Activated T-cell treated with anti-CD3 and anti-CD28 coated beads, Interleukin-2, amount 50 U/mL, for 1 hour (primary cell): Measurements from ENCODE around the gene GIPC2.
"Not testable (repeated sequence)": the region's sequence is repeated elsewhere in the genome, so short reads cannot be mapped to it uniquely, and the experiment has no call there.

Experiments used
- DNase-seq: peaks from one replicate; pipeline ENCODE4 v3.0.0-alpha.2; 2020

GIPC2 gene

DNA sequence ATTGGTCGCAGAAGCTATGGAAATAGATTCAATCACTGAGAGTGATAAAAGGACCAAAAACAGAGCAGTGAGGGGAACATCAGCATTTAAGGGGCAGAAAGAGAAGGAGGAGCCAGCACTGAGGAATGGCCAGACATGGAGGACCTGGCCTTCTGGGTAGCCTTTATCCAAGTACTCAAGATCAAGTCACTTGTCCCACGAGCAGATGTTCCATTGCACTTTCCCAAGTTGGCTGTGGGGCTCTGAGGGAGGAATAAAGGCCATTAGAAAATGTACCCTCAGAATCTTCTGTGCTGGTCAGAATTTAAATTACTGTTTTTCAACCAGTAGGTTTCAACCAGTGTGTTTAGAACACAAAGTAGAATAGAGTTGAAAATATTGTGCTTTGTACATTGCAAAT, 55.3 kb downstream of the GIPC2 start:
- no peak for DNase-seq

DNA sequence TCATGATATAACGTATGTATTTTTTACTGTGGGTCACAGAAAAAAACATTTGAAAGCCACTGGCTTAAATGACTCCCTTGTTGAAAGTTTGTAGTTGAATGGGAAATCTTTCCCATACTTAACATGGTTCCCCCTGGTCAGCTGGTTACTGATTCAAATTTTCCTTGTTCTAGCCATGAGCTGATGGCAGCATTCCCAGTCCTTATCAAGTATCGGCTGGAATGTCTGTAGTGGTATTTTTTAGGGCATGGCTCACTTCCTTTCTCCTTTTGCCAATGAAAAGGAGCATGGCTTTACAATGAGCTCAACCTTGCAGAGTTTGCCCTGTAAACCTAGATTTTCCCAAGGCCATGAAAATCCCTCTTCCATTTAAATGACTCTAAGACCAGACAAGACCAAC, 55.7 kb downstream of the GIPC2 start:
- DNase-seq, result no peak

DNA sequence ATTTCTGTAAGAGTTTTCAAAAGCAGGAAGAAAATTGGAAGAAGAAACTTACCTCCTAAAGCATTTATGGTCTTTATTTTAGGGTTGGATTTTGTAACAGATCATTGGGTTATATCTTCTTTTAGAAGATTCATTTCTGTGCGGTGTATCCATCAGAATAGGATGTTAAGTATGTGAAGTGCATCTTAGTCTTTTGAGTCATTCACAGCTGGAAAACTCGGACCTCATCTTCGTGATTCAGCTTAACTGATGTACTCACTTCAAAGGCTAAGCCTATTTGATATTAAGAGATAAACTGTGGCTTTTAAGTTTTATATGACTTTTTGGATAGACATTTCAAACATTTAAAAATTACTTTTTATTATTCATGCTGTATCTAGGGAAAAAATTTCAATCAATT, 56.3 kb downstream of the GIPC2 start:
- no peak for DNase-seq

DNA sequence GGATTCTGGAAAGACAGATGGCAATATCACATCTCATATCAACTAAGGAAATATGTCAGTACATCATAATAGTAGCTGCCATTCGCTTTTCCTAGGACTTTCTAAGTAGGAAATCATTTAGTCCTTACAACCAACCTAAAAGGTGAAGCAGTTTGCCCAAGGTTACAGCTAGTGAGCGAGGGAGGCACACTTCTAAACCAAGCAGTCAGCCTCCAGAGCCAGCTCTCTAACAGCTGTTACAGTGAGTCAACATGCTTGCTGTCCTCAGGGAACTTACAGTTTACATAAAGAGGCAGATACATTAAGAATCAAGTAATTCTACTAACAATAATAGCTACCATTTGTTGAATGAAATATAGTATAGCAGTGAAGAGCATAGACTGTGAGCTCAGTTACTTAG, 57.1 kb downstream of the GIPC2 start:
- no peak for DNase-seq

DNA sequence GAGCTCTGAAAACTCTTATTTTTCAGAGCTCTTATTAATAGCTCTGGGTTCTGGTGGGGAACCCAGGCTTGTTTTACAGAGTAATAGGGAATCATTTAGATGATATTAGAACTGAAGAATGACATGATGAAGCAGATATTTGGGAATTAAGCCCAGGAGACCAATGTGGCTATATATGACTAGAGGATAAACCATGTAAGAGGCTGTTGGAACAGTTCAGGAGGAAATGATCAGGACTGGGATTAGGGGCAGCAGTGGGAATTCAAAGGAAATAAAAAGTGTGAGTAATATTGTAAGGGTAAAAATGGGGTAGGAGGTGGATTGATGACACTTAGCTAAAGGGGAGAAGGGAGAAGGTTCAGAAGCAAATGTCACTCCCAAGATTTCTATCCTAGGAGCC, 58.6 kb downstream of the GIPC2 start:
- DNase-seq, result no peak

DNA sequence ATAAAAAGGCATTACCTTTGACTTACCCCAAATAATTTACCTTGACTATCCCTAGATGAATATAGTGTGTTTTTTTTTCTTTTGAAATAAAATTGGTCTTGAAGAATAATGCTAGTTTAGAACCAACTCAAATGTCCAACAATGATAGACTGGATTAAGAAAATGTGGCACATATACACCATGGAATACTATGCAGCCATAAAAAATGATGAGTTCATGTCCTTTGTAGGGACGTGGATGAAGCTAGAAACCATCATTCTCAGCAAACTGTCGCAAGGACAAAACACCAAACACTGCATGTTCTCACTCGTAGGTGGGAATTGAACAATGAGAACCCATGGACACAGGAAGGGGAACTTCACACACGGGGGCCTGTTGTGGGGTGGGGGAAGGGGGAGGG, 63.9 kb downstream of the GIPC2 start:
- DNase-seq, result not testable (repeated sequence)

DNA sequence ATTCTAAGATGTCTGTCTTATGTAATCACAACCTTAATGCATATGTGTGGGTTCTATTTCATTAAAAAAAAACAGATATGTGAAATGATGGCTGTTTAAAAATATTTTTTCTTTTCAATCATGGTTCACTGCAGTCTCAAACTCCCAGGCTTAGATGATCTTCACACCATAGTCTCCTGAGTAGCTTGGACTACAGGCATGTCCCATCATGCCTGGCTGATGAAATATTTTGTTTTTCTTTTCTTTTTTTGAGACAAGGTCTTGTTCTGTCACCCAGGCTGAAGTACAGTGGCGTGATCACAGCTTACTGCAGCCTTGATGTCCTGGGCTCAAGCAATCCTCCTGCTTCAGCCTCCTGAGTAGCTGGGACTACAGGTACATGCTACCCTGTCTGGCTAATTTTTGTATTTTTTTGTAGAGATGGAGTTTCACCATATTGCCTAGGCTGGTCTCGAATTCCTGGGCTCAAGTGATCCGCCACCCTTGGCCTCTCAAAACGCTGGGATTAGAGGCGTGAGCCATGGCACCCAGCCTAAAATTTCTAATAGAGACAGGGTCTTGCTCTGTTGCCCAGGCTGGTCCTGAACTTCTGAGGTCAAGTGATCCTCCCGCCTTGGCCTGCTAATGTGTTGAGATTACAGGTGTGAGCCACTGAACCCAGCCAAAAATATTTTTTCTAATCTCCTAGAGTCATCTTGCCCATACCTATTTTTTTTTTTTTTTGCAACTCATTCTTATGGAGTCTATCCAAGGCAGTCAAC, 67.6 kb downstream of the GIPC2 start:
- no peak for DNase-seq

DNA sequence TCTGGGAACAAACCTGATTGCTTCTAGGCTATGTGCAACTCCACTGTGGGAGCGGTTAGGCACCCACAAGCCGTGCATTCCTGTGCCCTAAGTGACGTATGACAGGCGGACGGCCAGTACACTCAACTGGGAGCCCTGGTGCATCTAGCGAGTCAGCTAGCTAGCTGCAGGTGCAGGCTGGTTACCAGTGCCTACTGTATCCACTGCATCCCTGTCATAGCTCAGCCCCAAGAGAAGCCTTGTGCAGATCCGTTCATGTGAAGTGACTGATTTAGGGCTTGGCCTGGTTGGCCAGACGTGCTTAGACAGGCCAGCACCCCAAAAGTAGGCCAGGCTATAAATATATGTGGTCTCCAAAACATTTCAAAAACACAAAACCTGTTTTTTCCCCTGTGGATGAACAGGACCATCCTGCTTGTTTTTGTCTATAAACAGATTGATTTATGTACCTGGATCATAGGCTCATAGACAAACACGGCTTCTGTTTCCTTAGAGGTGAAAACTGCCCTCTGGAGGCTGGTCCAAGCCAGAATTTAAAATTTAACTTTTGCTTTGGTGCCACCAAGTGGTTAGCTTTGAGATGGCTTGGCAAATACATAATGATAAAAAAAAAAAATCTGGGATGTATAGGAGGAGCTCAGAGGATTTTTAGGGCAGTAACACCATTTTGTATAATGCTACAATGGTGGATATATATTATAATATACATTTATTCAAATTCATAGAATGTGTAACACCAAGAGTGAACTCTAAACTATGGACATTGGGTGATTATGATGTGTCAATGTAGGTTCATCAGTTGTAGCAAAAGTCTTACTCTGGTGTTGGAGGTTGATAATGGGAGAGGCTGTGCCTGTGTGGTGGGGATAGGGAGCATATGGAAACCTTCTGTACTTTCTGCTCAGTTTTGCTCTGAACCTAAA, 68.5 kb downstream of the GIPC2 start:
- DNase-seq, result peak; percentile 43

DNA sequence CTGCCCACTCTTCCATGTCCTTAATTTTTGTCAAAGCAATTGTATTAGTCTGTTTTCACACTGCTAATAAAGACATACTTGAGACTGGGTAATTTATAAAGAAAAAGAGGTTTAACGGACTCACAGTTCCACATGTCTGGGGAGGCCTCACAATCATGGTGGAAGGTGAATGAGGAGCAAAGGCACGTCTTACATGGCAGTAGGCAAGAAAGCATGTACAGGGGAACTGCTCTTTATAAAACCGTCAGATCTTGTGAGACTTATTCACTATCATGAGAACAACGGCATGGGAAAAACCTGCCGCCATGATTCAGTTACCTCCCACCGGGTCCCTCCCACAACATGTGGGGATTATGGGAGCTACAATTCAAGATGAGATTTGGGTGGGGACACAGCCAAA, 74.7 kb downstream of the GIPC2 start:
- not testable (repeated sequence) for DNase-seq

DNA sequence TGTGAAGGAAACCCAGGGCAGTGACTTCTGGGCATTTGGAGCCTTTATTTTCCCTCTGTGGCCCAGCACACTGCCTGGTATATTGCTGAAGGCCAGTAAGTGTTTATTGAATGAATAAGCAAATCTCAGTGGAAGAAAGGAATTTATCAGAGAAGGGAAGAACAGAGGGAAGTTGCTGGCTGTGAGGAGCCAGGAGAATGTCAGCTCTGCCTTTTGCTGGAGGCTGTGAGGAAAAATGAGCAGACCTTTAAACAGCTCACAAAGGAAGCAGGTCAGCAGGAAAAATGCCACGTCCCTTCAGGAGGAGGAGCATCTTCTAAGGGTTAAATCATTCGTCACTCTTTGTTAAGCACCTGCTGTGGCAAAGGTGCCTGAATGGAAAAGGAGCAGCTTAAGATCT, 75.9 kb downstream of the GIPC2 start:
- no peak for DNase-seq

DNA sequence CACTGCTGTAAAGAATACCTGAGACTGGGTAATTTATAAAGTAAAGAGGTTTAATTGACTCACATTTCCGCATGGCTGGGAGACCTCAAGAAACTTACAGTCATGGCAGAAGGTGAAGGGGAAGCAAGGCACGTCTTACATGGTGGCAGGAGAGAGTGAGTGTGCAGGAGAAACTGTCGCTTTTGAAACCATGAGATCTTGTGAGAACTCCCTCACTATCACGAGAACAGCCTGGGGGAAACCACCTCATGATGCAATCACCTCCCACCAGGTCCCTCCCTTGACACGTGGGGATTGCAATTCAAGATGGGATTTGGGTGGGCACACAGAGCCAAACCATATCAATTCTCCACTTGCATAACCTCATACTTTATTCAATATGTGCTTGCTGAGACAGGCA, 76.6 kb downstream of the GIPC2 start:
- DNase-seq, result no peak

DNA sequence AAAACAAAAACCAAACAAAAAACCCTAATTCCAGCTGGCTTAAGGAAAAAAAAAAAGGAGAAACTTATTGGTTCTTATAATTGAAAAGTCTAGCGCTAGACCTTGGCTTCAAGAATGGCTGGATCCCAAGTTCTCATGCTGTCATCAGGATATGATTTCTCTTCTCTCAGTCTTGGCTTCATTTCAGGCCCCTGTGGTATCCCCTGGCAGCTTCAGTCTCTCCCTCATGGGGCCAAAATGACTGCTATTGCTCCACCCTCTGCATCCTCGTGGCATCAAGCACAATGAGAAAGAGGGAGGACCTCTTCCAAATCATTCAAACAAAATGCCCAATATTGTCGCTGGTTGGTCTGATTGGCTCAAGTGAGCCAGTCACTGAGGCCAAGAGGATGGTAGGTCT, 80.7 kb downstream of the GIPC2 start:
- DNase-seq, result no peak

DNA sequence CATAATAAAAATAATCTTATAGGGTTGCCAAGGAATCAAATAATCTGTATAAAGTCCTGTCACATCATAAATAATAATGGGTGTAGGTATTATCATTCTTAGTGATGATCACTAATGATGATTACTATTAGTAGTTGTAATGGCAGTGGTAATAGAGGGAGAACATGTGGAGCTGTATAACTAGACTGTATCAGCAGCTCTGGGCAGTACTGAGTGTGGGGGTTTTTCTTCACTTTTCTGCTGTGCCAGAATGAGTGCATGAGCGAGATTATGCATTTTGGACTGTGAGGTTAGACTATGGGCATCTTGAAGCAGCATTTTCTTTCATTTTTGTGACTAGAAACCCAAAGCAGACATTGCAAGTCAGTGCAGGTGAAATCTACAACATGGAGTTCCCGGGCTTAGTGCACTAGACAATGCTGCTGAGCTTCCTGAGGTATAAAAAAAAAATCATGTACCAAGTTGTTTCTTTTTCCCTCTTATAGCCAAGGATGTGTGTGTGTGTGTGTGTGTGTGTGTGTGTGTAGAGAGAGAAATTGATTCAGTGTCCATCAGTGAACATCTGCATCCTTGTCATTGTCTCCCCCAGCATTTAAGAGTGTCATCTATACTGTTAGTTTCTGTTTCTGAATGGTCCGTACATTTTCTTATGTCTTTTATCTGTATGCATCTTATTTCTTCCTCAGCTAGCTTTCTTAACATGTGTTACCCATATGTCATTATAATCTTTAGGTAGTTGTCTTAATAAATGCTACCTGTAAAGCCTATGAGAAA, 86.6 kb downstream of the GIPC2 start:
- no peak for DNase-seq

DNA sequence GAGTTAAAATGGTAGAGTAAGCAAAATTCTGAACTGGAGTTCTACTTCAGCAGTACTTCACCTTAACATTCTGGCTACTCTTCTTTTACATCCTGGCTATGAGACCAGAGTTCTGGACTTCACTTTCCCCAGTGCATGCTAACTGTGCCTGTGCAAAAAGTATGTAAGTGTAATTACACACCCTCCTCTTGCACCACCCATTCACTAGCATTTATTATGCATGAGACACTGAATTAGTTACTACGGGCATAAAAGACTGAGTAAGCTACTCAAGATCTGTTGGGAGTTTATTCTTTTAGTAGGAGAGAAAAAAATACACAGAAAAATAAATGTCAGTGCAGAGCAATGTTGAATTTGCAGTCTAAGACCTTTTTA, 87.2 kb downstream of the GIPC2 start:
- no peak for DNase-seq

DNA sequence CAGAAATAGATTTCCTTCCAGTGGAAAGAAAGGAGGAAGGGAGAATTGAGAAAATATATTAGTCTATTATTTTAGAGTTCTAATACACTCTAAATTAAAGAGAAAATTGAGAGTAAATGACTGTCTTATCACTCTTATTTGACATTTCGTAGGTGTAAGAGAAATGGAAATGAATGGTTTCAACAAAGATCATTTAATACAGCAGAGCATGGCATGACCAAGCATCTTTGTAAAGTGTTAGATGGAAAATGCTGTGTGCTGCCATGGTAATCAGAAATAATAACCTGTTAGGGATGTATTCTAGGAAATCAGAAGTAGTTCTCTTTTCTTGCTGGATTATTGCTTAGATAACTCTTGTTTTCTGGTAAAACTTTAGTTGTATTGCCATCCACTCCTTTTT, 90.9 kb downstream of the GIPC2 start:
- no peak for DNase-seq

DNA sequence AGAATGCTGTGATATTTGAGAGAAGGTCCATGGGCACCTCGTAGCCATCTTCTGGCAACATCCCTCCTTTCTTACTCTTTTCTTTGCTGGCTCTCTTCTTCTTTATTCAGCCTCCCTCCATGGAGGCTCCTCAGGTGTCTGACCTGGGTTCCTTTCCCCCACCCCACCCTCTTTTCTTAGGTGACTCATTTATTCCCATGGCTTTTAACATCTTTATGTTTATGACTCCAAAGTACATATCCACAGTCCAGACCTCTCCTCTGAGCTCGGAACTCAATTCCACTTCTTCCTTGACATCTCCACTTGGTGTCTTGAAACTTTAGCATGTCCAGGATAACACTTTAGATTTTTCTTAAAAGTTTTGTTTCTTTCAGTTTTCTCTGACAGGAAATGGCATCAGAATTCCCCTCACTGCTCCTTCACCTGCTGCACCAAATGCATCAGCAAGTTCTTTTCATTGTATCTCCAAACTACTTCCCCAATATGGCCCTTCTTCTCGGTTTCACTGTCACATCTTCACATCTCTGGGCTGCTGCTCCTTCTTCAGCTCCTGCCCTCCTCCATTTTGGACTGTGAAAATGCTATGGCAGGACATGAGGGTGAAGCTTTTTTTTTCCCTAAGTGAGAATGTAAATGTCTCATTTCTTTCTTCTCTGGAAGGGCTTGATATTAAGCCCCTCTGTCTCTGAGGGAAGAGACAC, 95.9 kb downstream of the GIPC2 start:
- DNase-seq, result no peak

DNA sequence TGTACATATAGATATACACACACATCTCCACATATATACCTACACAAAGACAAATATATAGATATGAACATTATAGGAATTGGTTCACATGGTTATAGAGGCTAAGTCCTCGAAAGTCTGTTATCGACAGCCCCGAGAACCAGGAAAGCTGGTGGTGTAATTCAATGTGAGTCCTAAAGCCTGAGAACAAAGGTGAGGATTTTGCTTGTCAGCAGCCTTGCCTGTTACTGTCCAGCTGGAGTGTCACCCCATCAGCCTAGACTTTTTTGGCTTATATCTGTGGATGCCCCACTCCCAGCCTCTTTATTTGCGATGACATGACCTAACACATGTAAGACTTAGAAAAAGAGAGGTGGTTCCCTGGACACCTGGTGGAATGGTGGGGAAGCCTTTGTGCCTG, 97.0 kb downstream of the GIPC2 start:
- DNase-seq, result no peak

DNA sequence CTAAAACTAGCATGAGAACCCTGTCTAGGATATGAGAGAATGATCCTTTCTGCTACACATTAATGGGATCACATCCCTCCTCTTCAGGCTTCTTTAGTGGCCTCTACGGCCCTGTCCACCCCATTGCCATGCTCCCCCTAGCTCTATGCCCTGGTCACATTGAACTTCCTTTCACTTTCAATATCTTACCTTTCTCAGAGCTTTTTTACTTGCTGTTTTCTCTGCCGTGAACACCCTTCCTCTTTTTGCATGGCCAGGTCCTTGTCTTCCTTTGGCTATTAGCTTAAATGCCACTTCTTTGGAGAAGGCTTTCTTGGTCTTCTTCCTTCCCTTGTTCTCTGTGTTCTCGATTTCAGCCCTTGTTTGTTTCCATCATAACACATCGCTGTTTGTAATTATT, 97.4 kb downstream of the GIPC2 start:
- DNase-seq, result no peak

DNA sequence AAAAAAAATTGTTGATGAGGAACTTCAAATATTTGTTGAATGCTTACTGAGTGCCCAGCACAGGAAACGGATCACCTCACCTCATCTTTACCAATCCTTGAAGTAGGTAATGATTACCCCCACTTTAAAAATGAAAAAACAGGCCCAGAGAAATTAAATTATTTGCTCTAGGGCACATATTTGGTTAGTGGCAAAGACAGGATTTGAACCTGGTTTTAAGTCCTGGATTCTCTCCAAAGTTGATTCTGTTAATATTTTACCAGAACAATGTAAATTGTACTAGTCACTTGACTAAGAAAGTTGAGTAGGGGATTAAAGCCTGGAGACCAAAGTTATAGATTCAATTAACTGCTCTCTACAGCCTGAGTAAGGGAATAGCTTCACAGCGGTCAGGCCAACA, 97.9 kb downstream of the GIPC2 start:
- no peak for DNase-seq

DNA sequence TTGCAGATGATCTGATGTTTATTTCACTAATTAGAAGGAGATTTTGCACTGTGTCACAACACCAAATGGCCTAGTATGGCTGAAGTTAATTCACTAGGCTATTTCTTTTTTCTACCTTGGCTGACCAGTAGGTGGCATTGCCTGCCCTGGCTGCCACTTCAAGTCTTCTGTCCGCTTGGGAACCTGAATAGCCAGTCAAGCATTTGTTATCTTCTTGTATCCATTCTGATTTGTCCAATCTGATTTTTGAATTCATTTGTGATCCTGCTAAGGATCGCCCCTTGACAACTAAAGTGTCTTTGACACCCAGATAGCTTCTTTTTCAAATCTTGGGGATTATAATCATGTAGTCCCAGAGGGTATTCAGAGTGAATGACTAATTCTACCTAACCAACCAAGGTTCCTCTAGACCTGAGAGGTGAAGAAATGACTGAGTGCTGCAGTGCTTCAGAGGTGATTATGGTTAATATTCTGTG, 99.4 kb downstream of the GIPC2 start:
- no peak for DNase-seq

DNA sequence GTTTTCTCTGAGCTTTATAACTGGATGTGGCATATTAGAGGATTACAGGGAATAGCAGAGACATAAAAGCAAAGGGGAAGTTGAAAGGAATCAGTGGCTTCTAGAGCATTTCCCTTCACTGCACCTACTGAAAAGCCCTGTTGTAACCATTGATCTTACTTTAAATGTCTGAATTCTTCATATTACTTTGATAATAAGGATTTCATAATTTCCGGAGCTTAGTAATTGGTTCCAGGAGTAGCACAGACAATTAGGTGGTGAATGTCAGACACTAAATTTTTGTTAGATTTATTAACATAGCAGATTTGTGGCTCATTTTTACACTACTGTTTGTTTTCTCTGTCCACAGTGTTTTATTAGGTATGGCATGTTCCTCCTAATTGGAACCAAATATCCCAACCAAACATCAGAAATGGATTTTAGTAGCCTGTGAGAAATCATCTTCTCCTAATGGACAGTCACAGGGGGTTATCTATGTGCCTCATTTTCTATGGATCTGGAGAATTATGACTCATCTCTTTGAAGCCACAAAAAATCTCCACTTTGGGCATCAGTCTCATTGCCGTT, 100.5 kb downstream of the GIPC2 start:
- DNase-seq, result no peak

DNA sequence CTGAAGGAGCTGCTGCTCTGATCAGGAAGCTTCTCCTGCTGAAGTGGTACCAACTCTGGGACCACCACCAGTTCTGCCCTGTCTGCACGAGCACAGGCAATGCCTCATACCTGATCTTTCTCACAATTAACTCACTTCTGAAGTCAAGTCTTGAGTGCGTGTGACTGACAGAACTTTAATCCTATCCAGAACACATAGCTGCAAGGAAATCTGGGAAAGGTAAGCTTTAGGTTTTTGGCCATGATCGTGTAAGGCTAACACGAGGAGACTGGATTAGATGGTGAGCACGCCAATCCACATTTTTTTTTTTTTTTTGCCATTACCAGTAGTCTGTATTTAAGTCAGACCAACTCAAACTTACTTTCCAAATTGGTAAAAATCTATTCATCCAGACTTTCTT, 101.3 kb downstream of the GIPC2 start:
- no peak for DNase-seq
